Stomach (tissue), 4 donors: Measurements from ENCODE around the gene FBXO36.

Source experiments
- CTCF ChIP-seq, 7 experiments: fragments of 450-650 bp in 4 of 7; fragments of 200-600 bp in 3 of 7; sonication (generic) in 3 of 7; IDR thresholded peaks; one replicate each; pipeline ENCODE4 v1.5.1; 2016 to 2019; ENCODE audit warnings: antibody characterized with exemption in 7 of 7, control low read depth in 2 of 7, mild to moderate bottlenecking in 1 of 7
- EP300 ChIP-seq: sonication (generic); formaldehyde crosslinking; IDR thresholded peaks from one replicate; pipeline ENCODE4 v1.6.1; 2017; ENCODE audit warnings: antibody characterized with exemption
- POLR2A ChIP-seq, 4 donors: fragments of 450-650 bp; IDR thresholded peaks; one replicate each; pipeline ENCODE4 v1.6.1; 2016; ENCODE audit warnings: antibody characterized with exemption in 4 of 4, control low read depth in 2 of 4, mild to moderate bottlenecking in 1 of 4, moderate library complexity in 1 of 4
- POLR2AphosphoS5 ChIP-seq, 3 donors: sonication (generic); formaldehyde crosslinking; IDR thresholded peaks; one replicate each; pipeline ENCODE4 v1.6.1; 2016; ENCODE audit warnings: antibody characterized with exemption in 3 of 3

- TF ChIP-seq CTCF (IDR thresholded peaks at IDR 0.05), result no peak
- no peak for TF ChIP-seq POLR2A (IDR thresholded peaks at IDR 0.05)
- no peak for TF ChIP-seq POLR2AphosphoS5 (IDR thresholded peaks at IDR 0.05)
- no peak for TF ChIP-seq EP300
Measured at GRCh38 chr2:230043461-230043860, 121.2 kb downstream of the FBXO36 start.
